Esophagus muscularis mucosa (tissue), 3 donors: ENCODE results near the gene LRP10.

Source experiments
- POLR2AphosphoS5 ChIP-seq, 2 donors: sonication (generic); formaldehyde crosslinking; IDR thresholded peaks; one replicate each; pipeline ENCODE4 v1.6.1; 2017; ENCODE audit warnings: antibody characterized with exemption in 2 of 2
- TF ChIP-seq, protein P1 (sequence below), 3 experiments: fragments of 200-600 bp in 2 of 3; fragments of 450-650 bp in 1 of 3; sonication (generic) in 2 of 3; IDR thresholded peaks; one replicate each; pipeline ENCODE4 v1.5.1; 2017 to 2019; ENCODE audit warnings: antibody characterized with exemption in 3 of 3, mild to moderate bottlenecking in 2 of 3, moderate library complexity in 1 of 3

- TF ChIP-seq, protein P1, sequence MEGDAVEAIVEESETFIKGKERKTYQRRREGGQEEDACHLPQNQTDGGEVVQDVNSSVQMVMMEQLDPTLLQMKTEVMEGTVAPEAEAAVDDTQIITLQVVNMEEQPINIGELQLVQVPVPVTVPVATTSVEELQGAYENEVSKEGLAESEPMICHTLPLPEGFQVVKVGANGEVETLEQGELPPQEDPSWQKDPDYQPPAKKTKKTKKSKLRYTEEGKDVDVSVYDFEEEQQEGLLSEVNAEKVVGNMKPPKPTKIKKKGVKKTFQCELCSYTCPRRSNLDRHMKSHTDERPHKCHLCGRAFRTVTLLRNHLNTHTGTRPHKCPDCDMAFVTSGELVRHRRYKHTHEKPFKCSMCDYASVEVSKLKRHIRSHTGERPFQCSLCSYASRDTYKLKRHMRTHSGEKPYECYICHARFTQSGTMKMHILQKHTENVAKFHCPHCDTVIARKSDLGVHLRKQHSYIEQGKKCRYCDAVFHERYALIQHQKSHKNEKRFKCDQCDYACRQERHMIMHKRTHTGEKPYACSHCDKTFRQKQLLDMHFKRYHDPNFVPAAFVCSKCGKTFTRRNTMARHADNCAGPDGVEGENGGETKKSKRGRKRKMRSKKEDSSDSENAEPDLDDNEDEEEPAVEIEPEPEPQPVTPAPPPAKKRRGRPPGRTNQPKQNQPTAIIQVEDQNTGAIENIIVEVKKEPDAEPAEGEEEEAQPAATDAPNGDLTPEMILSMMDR (IDR thresholded peaks at IDR 0.05), result no peak
- TF ChIP-seq POLR2AphosphoS5 (IDR thresholded peaks at IDR 0.05), result no peak
These were observed 723 bp upstream of the LRP10 start for GRCh38 chr14:22870811-22871223.
